AG09309 (cell line): ENCODE data around the gene SNAI3.
A peak's percentile ranks its signal among the peaks of the same experiment; 100 is the strongest.

Experiments used
- DNase-seq: peaks from one replicate; pipeline ENCODE4 v3.0.0-alpha.2; 2010; ENCODE audit warnings: low read depth
- H3K4me3 ChIP-seq: 2 replicates; pipeline ENCODE4 v1.5.1; 2011; ENCODE audit warnings: mild to moderate bottlenecking, low read depth, low read length, moderate library complexity; ENCODE audit not compliant: control insufficient read depth
- CTCF ChIP-seq: IDR thresholded peaks from 2 replicates; pipeline ENCODE4 v1.5.1; 2011; ENCODE audit warnings: mild to moderate bottlenecking, low read depth, low read length, inconsistent platforms; ENCODE audit not compliant: insufficient read depth, control insufficient read depth; ENCODE audit errors: missing control alignments

The SNAI3 gene

GRCh38 chr16:88665570-88665969 lies 20.7 kb downstream of the SNAI3 start:
- no peak for TF ChIP-seq CTCF
- no peak for DNase-seq
- no peak overlapping the region for H3K4me3 ChIP-seq

GRCh38 chr16:88665148-88665547 lies 21.2 kb downstream of the SNAI3 start:
- no peak for DNase-seq
- H3K4me3 ChIP-seq: no peak overlapping the region
- TF ChIP-seq CTCF: no peak

GRCh38 chr16:88662843-88663606 lies 23.3 kb downstream of the SNAI3 start, which contains the start of gene MVD:
Gene MVD (minus strand): TSS chr16:88663091. CDS start chr16:88663080, 11 bp downstream.
- H3K4me3 ChIP-seq: peak within 1 kb of the TSS; percentile 88
- peak; percentile 2 for TF ChIP-seq CTCF
- peak; percentile 85 for DNase-seq

GRCh38 chr16:88662222-88662842 lies 24.0 kb downstream of the SNAI3 start:
- DNase-seq: no peak
- H3K4me3 ChIP-seq: peak overlapping the region; percentile 88
- TF ChIP-seq CTCF: no peak

- no peak for TF ChIP-seq CTCF
- DNase-seq: no peak
- no peak overlapping the region for H3K4me3 ChIP-seq
These were observed 24.8 kb downstream of the SNAI3 start for GRCh38 chr16:88661468-88661867.

GRCh38 chr16:88659160-88659559 lies 27.1 kb downstream of the SNAI3 start:
- no peak for TF ChIP-seq CTCF
- H3K4me3 ChIP-seq: no peak overlapping the region
- DNase-seq: no peak

GRCh38 chr16:88658714-88659113 lies 27.6 kb downstream of the SNAI3 start:
- TF ChIP-seq CTCF: no peak
- no peak overlapping the region for H3K4me3 ChIP-seq
- DNase-seq: no peak
